ENCODE results near the gene PELI3.
"Not testable (repeated sequence)": the region's sequence is repeated elsewhere in the genome, so short reads cannot be mapped to it uniquely, and the experiment has no call there.

Gene PELI3

DNA sequence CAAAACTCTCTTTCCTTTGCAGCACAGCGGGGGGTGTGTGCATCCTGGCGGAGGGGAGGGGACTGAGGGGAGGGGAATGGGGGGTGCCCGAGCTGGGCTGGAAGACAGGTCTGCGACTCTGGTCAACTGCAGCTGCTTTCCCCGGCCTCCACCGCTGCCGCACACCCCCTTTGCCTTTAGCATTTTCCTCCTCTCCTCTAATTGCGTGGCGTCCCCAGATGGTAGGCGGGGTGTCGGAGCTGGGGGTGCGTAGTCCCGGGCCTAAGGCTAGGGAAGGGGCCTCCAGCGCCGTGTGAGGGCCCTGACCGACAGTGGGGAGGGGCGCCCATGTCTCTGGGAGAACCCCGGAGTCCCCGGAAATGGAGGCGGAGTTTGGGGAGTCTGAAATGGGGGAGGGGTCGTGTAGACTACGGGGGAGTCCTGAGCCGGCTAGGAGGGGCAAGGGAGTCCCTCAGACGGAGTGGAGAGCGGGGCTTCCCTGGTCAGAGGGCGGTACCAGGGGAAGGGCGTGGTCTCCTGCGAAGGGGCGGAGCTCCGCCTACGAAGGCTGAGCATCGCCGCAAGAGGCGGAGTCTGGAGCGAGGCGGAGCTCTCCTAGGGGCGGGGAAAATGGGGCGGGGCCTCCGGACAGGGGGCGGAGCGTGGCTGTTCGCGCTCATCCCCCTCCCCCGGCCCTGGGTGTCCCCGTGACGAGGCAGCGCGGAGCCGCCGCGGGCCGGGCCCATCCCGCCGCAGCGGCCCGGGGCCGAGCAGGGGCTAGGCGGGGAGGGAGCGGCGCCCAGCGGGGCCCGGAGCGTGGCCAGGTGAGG, at the start of gene PELI3:
Gene PELI3, plus strand, starts transcription at position 681 of the 809 bp plus-strand sequence. CDS start 1,224 bp downstream, outside the sequence.
- peak; percentile 98 for DNase-seq

DNA sequence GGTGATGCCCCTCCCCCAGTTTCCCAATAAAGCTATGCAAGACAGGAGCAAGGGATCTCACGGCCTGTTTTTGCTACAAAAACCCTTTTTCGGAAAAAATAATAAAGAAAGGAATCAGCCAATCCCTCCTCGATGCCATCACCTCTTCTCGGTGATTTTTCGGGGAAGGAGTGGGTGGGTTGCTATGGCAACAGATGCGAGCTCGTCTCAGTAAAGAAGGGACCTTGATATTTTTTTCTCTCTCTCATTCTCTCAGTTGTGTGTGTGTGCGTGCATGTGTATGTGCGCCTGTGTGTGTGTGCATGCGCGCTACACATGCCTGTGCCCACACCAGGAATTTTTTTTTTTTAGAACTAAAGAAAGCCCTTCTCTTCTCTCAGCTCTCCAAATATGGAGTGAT, 49.7 kb upstream of the PELI3 start:
- peak; percentile 58 for DNase-seq

GRCh38 chr11:66418168-66418985, 48.3 kb upstream of the PELI3 start:
- peak; percentile 84 for DNase-seq

DNA sequence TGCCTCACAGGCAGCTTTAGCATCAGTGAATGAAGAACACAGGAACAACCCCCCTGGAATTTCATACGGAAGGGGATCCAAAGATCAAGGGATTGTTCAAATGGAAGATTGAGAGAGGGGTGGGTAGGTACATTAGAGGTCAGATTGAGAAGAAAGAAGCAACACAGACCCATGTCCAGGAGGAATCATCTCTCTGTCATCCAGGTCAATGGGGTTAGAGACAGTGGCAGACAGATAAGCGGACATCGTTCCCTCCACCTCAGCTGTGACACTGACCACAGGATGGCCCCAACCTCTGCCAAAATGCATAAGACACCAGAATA, 47.8 kb upstream of the PELI3 start:
- no peak for DNase-seq

- DNase-seq, result no peak
Observed at GRCh38 chr11:66419825-66420224, 46.9 kb upstream of the PELI3 start.

- DNase-seq, result no peak
Observed at GRCh38 chr11:66420671-66421476, 45.8 kb upstream of the PELI3 start, which contains the start of gene NPAS4. TSS of gene NPAS4 (plus strand) at chr11:66421035. CDS start at chr11:66421180, 145 bp downstream.

DNA sequence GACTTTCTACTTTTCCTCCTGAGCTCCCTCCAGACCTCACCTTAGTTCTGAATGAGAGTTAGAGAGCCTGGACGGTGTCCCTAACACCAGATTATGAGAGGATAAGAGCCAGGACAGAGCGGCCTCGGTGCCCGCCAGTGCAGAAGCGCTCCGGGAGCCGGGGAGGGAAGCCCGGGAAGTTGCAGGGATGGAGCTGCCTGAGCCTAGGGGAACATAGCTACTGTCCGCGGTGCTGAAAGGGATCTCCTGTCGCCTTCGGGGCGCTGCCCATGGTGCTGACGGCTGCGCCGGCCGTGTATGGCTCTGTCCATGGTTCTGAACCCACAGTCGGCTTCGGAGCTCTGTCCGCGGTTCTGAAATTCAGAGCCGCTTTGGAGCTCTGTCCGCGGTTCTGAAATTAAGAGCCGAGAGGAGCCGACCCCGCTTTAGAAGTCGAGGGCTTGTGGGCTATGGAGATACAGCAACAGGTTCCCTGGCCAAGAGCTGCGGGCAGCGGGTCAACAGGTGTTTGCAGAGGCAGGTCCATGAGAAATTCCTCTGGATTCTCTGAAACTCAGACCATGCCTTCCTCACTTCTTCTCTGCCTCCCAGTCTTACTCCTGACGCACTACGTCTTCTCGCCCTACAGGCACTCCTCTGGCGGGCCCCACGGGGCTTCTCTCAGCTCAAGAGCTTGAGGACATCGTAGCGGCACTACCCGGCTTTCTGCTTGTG, 45.1 kb upstream of the PELI3 start:
- peak; percentile 95 for DNase-seq

DNA sequence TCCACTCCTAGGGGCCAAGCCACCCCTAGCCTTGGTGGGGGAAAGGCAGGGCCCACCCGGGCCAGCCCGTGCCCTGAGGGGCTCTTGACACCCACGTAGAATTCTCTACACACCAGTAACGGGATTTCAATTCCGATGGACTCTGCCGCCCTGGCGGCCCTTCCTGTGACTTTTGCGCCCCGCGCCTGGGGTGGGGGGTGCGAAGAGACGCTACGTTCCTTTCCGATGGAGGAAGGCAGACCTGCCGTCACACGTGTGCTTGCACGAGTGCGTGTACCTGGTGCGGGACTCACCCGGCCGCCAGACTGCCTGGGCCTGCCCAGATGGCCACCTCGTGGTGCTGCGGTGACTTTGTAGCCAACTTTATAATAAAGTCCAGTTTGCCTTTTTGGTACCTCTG, 40.4 kb upstream of the PELI3 start:
- no peak for DNase-seq

DNA sequence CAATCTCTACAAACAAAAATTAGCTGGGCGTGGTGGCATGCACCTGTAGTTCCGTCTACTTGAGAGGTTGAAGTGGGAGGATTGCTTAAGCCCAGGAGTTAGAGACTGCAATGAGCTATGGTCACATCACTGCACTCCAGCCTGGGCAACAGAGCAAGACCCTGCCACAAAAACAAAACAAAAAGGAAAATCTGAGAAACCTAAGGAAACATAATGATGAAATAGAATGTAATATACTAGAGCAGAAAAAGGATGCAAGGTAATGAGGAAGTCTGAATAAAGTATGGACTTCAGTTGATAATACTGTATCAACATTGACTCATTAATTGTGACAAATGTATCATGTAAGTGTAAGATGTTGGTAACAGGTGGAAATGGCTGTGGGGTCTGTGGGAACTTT, 37.8 kb upstream of the PELI3 start:
- DNase-seq, result no peak

GRCh38 chr11:66429983-66430602, 36.6 kb upstream of the PELI3 start:
- DNase-seq, result peak; percentile 93

- DNase-seq, result not testable (repeated sequence)
Observed at GRCh38 chr11:66431287-66431686, 35.4 kb upstream of the PELI3 start.

- DNase-seq, result not testable (repeated sequence)
Observed at GRCh38 chr11:66431871-66432329, 34.8 kb upstream of the PELI3 start.

- DNase-seq, result no peak
Observed at GRCh38 chr11:66432597-66432996, 34.1 kb upstream of the PELI3 start.

GRCh38 chr11:66437979-66438503, 28.7 kb upstream of the PELI3 start:
- DNase-seq, result no peak

DNA sequence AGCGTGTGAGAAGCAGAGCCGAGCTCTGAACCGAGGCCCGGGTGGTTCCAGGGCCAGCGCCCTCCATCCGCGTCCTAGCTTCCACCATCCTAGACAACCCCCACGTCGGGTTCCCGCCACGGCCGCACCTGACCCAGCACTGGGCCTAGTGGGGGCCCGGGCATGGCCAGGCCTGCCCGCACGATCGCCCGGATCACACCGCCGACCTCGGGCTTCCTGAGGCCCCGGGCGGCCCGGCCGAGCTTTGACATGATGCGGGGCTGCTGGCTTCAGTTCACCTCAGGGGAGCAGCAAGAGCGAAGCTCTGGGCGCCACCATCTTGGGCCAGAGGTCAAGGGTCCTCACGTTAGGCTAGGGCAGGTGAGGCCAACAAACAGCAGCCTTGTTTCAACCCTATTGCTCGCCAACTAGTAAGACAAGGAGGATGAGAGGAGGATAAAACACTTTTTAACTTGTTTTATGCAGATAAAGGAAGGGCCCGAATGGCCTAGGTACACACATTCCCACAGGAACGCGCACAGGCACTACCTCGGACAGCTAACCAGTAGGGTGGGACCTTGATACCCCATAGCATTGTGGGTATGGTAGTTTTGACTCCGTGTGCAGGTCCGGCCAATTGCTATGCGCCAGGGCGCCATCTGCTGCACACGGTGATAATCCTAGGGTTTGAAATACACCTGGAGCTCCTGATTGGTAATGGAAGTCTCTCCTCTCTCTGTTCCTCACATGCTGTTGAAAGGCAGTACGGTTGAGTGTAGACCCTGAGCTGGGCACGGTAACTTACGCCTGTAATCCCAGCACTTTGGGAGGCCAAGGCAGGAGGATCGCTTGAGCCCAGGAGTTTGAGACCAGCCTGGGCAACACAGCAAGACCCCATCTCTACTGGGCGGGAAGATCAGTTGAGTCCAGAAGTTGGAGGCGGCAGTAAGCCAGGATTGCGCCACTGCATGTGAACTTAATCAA, 27.9 kb upstream of the PELI3 start, which contains the start of gene MRPL11:
Gene MRPL11, minus strand, starts transcription at position 345 of the 963 bp plus-strand sequence. Its CDS starts 94 bp downstream, at position 251.
- DNase-seq, result peak; percentile 92

GRCh38 chr11:66440101-66440939, 26.4 kb upstream of the PELI3 start:
- not testable (repeated sequence) for DNase-seq

DNA sequence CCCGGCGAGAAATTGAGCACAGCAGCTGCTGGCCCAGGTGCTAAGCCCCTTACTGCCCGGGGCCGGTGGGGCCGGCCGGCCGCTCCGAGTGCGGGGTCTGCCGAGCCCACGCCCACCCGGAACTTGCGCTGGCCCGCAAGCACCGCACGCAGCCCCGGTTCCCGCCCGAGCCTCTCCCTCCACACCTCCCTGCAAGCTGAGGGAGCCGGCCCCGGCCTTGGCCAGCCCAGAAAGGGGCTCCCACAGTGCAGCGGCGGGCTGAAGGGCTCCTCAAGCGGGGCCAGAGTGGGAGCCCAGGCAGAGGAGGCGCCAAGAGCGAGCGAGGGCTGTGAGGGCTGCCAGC, 25.8 kb upstream of the PELI3 start:
- DNase-seq, result not testable (repeated sequence)

DNA sequence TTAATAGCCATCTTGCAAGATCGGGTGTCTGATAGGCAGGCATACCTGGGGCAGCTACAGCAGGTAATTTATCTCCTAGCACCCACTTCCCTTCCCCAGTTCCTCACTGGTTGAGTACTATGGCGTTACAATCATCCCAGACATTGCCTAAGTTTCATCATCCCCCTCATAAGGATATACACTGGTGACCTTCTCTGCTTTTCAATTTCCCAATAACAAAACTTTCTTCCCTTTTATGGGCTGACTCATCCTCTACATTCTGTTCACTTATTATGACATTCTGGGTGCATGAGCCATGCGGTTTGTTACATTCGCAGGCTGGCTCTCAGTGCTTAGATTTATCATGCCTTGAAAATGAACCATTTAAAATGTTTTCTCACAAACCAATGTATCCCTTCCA, 23.1 kb upstream of the PELI3 start:
- DNase-seq, result no peak

DNA sequence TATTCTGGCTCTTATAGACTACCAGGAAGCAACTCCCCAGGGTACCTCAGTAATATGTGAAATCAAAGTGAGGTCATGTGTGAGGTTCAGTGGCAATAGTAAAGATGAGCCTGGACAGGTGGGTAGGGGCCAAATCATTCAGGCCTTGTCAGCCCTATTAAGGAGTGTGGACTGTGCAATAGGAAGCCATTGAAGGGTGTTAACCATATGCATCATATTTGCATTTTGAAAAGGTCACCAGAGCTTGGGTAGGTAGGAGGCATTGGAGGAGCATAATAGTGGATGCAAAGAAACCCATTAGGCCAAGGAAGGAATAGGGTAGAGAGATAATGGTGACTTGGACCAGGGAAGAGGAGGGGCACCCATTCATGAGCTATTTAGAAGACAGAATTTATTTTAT, 19.7 kb upstream of the PELI3 start:
- DNase-seq, result no peak

Measured in stimulated activated CD8-positive, alpha-beta memory T cell treated with anti-CD3 and anti-CD28 coated beads, Interleukin-4, amount 100 ng/mL, for 48 hours (primary cell).